RKO (cell line): ENCODE results near the gene KNSTRN.

Experiments
- DNase-seq: peaks from one replicate; pipeline ENCODE4 v3.0.0-alpha.2; 2016; ENCODE audit warnings: low spot score

KNSTRN gene

GRCh38 chr15:40366457-40367370 lies 15.8 kb upstream of the KNSTRN start:
- DNase-seq = no peak

GRCh38 chr15:40367371-40367685 lies 15.2 kb upstream of the KNSTRN start:
- no peak for DNase-seq

GRCh38 chr15:40367686-40368611 lies 14.6 kb upstream of the KNSTRN start:
- DNase-seq = peak; percentile 89

- no peak for DNase-seq
Measured at GRCh38 chr15:40368719-40369473, 13.6 kb upstream of the KNSTRN start.

- no peak for DNase-seq
Measured at GRCh38 chr15:40369474-40369869, 13.0 kb upstream of the KNSTRN start.

- DNase-seq = no peak
Measured at GRCh38 chr15:40369971-40370370, 12.6 kb upstream of the KNSTRN start.

- no peak for DNase-seq
Measured at GRCh38 chr15:40372981-40373380, 9.5 kb upstream of the KNSTRN start.

- DNase-seq = no peak
Measured at GRCh38 chr15:40377606-40378005, 4.9 kb upstream of the KNSTRN start.

GRCh38 chr15:40379374-40379773 lies 3.1 kb upstream of the KNSTRN start:
- no peak for DNase-seq

GRCh38 chr15:40379853-40380252 lies 2.7 kb upstream of the KNSTRN start:
- peak; percentile 90 for DNase-seq

GRCh38 chr15:40380636-40381035 lies 1.9 kb upstream of the KNSTRN start:
- no peak for DNase-seq

GRCh38 chr15:40381818-40382529 lies 547 bp upstream of the KNSTRN start:
- DNase-seq = no peak

- DNase-seq = no peak
Measured at GRCh38 chr15:40386480-40386879, 4.0 kb downstream of the KNSTRN start.

- DNase-seq = no peak
Measured at GRCh38 chr15:40388941-40389823, 6.7 kb downstream of the KNSTRN start.

- DNase-seq = no peak
Measured at GRCh38 chr15:40389824-40390595, 7.5 kb downstream of the KNSTRN start.

- DNase-seq = no peak
Measured at GRCh38 chr15:40392986-40393948, 10.7 kb downstream of the KNSTRN start.

- DNase-seq = no peak
Measured at GRCh38 chr15:40397688-40398412, 15.3 kb downstream of the KNSTRN start.

- no peak for DNase-seq
Measured at GRCh38 chr15:40398413-40398873, 15.9 kb downstream of the KNSTRN start.
